ENCODE results near the gene HS6ST1. TPM values are rescaled to one million over a fixed set of nuclear protein-coding genes. Genes with fewer than 3 reads are reported as not detected.

HS6ST1 gene
- total RNA-seq, 1 donor from 2014 or later = 141 TPM

DNA sequence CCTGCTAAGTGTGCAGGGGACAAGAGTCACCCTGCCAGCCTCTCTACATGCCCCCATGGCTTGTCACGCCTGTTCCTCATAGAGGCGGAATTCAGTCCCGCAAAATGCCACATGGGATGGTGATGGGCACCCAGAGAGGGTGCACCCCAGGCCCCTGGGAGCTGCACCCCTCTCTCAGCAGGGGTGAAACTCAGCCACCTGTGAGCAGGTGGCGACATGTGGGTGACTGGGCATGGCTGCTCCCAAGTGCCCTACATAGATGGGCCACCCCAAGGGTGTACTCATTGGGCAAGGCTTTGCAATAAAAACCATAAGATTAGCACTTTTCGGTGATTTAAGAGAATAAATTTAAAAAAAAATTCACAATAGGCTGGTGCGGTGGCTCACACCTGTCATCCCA is 6.3 kb downstream of the HS6ST1 start:
- Mint-ChIP-seq H3K27ac (no peak overlapping the region), H3K27me3 (ENCODE audit: low read depth) (no peaks in the 10 kb centered on the region), H3K4me3 (no peak overlapping the region), H3K9me3 (no peaks in the 10 kb centered on the region), H3K4me1 (peaks cover 82% of the 10 kb centered on the region), H3K36me3 (peaks cover 6% of the 10 kb centered on the region)
- TF ChIP-seq, protein P1, sequence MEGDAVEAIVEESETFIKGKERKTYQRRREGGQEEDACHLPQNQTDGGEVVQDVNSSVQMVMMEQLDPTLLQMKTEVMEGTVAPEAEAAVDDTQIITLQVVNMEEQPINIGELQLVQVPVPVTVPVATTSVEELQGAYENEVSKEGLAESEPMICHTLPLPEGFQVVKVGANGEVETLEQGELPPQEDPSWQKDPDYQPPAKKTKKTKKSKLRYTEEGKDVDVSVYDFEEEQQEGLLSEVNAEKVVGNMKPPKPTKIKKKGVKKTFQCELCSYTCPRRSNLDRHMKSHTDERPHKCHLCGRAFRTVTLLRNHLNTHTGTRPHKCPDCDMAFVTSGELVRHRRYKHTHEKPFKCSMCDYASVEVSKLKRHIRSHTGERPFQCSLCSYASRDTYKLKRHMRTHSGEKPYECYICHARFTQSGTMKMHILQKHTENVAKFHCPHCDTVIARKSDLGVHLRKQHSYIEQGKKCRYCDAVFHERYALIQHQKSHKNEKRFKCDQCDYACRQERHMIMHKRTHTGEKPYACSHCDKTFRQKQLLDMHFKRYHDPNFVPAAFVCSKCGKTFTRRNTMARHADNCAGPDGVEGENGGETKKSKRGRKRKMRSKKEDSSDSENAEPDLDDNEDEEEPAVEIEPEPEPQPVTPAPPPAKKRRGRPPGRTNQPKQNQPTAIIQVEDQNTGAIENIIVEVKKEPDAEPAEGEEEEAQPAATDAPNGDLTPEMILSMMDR (IDR thresholded peaks at IDR 0.05; ENCODE audit: unreplicated experiment) = no peak
- DNase-seq (ENCODE audit: low spot score in 2 of 2, unreplicated experiment in 2 of 2) = no peak

DNA sequence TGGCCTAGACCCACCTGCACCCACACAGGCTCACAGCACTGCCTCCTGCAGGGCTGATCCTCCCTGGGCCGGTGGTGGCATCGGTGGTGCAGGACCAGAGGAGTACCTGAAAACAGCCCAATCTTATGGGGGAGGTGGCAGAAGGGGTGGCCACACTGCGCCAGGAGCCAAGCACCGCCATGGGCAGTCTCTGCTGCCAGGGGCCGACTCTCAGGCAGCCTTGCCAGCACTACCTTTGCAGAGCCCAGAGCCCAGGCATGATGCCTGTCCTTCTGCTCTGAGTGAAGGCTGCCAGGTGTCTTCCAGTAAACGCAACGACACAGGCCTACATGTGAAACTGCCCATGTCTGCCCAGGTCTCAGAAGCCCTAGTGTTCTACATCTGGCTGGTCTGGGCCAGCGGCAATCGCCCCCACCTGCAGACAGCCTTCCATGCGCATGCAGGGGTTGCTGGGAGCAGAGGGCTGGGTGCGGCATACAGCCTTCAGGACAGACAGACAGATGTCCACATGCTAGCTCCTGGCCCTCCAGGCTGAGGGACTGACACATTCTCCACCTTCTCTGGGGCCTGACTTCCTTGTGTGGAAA is 6.8 kb downstream of the HS6ST1 start:
- TF ChIP-seq, protein P1 (IDR thresholded peaks at IDR 0.05; ENCODE audit: unreplicated experiment) = no peak
- Mint-ChIP-seq H3K4me1 (peaks cover 87% of the 10 kb centered on the region), H3K27ac (no peak overlapping the region), H3K9me3 (no peaks in the 10 kb centered on the region), H3K27me3 (ENCODE audit: low read depth) (no peaks in the 10 kb centered on the region), H3K4me3 (no peak overlapping the region), H3K36me3 (peaks cover 6% of the 10 kb centered on the region)
- DNase-seq (ENCODE audit: low spot score in 2 of 2, unreplicated experiment in 2 of 2) = peak; percentile 10 to 38

DNA sequence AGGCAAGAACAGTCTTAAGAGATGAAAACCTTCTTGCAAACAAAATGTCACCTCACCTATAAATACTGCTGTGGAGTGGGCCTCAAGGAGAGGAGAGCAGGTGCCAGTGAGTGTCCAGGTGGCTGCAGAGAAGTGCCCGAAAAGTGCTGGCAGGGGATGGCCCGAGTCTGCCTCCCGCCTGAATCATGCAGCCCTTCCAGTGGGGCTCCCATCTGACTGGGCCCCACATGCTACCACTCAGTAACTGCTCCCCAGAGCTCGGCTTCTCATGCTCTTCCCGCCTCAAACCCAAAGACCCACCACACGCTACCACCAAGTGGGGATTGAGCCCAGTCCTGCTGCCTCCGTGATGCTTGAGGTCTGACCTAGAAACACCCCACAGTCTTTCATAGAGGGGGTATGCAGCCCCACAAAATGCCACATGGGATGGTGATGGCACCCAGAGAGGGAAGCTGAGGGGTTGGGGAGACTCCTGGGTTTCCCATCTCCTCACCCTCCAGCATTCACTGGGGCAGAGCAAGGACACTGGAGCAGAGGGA is 7.4 kb downstream of the HS6ST1 start:
- DNase-seq (ENCODE audit: low spot score in 2 of 2, unreplicated experiment in 2 of 2) = peak in 1 of 2 experiments; percentile 33
- no peaks in the 10 kb centered on the region for H3K27me3 Mint-ChIP-seq (ENCODE audit: low read depth)
- H3K36me3 Mint-ChIP-seq = peaks cover 6% of the 10 kb centered on the region
- TF ChIP-seq, protein P1 (IDR thresholded peaks at IDR 0.05; ENCODE audit: unreplicated experiment) = no peak
- peak overlapping the region; percentile 10 for H3K27ac Mint-ChIP-seq
- no peaks in the 10 kb centered on the region for H3K9me3 Mint-ChIP-seq
- peaks cover 87% of the 10 kb centered on the region for H3K4me1 Mint-ChIP-seq
- H3K4me3 Mint-ChIP-seq = no peak overlapping the region

DNA sequence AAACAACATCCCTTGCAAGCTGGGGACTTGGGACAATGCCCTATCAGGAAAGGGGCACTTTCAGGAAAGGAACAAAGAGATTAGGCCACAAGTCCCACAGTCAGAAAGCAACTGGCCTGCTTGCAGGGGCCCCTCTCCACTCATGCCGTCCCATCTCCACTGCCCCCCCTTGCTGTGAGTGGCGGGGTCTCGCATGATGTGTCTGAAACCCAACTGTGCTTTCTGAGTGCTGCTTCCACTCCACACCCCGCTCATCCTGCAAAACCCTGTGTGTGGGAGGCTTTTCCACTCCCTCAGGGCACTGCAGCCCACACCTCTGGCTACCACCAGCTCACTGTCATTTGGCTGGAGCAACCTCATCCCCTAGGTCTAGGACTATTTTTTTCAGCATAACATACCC is 7.9 kb downstream of the HS6ST1 start:
- no peak for DNase-seq (ENCODE audit: low spot score in 2 of 2, unreplicated experiment in 2 of 2)
- H3K9me3 Mint-ChIP-seq = no peaks in the 10 kb centered on the region
- H3K4me1 Mint-ChIP-seq = peaks cover 88% of the 10 kb centered on the region
- H3K36me3 Mint-ChIP-seq = peaks cover 6% of the 10 kb centered on the region
- H3K27me3 Mint-ChIP-seq (ENCODE audit: low read depth) = no peaks in the 10 kb centered on the region
- no peak overlapping the region for H3K4me3 Mint-ChIP-seq
- H3K27ac Mint-ChIP-seq = peak overlapping the region; percentile 10
- TF ChIP-seq, protein P1 (IDR thresholded peaks at IDR 0.05; ENCODE audit: unreplicated experiment) = no peak

DNA sequence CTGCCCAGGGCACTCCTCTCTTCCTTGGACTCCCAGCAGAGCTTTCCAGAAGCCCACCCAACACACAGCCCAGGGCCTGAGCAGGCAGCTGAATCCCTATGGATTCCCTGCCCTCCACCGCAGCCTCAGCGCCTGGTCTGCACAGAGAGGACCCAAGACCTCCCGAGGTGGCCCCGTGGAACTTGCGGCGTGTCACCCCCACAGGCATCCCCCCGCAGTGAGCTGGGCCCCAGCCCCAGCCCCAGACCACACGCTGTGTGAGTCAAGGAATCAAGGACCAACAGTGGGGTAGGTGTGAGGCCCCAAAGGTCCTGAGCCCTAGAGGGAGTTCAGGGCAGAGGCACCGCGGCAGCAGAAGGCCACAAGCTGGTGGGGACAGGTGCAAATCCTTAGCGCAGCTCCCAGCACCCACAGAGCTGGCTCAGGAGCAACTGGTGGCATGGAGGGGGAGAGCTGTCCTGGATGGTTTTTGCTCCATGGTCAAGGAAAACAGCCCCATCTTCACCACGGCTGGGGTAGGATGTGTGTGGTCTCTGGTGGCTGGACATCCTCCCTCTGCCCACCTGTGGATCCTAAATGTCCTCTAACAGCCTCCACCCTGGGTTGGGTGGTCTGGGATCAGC is 8.5 kb downstream of the HS6ST1 start:
- H3K4me3 Mint-ChIP-seq = no peak overlapping the region
- peak overlapping the region; percentile 75 for H3K27ac Mint-ChIP-seq
- peak; percentile 12 to 37 for DNase-seq (ENCODE audit: low spot score in 2 of 2, unreplicated experiment in 2 of 2)
- TF ChIP-seq, protein P1 (IDR thresholded peaks at IDR 0.05; ENCODE audit: unreplicated experiment) = no peak
- no peaks in the 10 kb centered on the region for H3K9me3 Mint-ChIP-seq
- H3K27me3 Mint-ChIP-seq (ENCODE audit: low read depth) = no peaks in the 10 kb centered on the region
- H3K4me1 Mint-ChIP-seq = peaks cover 88% of the 10 kb centered on the region
- H3K36me3 Mint-ChIP-seq = peaks cover 5% of the 10 kb centered on the region

Data from mesothelial cell of epicardium (in vitro differentiated cells).